Measurements from ENCODE around the gene AKAP13.

Gene AKAP13

DNA sequence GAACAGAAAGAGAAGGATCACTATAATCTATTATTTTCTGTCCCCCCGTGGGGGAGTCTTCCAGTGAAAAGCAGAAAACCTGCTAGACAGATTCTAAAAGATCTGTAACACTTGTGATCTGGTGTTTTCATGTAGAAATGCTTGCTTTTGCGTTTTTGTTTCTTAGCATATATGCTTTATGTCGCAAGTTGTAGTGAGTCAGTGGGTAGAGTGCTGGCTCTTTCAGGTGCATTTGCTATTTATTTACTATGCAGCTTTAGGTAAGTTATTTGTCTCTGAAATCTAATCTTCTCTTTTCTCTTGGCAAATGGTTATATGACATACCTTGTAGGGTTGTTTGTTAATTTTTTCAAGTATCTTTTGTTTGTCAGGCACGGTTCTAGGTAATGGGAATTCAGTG, 9.4 kb downstream of the AKAP13 start:
- DNase-seq = no peak

- no peak for DNase-seq
Measured at GRCh38 chr15:85393210-85393609, 12.8 kb downstream of the AKAP13 start.

DNA sequence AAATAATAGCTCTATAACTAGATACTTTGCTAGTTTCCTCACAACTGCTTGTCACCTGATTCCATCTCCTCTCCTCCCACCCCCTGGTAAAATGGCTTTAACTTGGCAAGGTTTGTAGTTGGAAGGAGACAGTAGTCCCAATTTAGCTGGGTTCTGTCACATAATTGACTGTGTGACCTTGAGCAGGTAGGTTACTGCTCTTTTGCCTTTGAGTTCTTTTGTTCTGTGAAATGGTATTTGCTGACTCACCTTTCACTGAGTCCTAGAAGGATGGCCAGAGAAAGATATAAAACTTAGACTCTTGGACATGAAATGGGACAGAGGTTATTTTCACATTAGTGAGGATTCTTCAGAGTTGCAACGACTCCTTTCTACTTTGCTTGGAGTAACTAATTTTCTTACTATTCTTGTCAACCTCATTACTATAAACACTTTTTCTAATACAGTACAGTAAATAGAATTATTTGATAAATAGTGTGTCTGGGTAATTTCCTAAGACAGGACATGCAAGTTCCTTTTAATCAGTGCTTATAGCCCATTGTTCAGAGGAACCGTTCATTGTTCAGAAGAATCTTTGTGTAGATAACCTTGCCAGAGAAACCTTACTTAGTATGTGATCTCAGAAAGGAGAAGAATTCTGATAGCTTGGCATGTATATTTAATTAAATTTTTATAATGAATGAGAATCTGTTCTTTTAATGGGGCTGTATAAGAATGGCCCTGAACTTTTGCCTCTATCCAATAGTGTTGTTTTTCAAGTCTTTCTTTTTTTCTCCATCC, 14.3 kb downstream of the AKAP13 start:
- no peak for DNase-seq

- DNase-seq = no peak
Measured at GRCh38 chr15:85396554-85396953, 16.2 kb downstream of the AKAP13 start.

DNA sequence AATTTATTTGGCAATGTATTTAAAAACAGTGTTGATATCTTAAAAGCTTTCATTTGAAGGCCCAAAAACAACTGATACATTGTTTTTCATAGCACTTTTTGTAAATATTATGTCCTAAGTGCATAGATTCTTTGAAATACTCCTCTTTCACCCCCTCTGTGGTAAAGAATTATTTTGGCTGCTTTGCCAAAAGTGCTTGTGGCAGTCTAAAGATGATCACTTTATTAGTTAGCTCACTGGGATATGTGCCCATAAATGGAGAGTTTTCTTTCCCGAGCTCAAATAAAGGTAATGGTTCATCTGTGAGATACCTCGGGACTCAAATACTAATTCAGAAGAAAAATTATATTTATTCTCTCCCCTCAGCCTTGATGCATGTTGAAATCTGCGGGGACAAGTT, 16.7 kb downstream of the AKAP13 start:
- DNase-seq = no peak

DNA sequence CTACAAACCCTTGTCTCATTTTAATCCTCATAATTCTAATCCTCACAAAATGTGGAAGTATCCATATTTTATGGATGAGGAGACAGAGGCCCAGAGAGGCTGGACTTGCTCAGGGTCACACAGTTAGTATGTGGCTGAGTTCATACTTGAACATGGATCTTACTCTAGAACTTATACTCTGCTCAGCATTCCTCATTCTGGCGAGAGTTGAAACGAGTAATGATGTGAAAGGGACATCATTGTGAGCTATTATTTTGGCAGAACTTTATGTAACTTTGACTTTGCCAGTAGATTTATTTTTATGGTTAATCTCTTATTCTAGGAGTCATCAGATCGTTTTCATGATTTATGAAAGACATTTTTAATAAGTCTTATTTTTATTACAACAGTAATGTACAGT, 17.5 kb downstream of the AKAP13 start:
- no peak for DNase-seq

GRCh38 chr15:85398822-85399221, 18.4 kb downstream of the AKAP13 start:
- no peak for DNase-seq

DNA sequence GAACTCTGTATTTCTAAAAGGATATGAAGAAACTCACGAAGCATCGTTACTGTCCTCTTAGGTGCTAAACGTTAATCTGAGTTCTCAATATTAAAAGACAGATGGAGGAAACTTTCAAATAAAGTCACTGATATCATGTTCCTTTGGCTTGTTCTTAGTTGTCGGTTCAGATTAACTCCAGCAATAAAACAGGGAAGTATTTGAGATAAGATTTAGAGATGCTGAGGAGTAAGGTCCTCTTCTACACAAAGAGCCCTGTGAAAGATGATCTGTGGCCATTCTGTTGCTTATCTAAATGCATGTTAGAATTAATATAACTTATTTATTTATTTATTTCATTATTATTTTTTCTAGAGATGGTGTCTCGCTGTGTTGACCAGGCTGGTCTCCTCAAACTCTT, 19.2 kb downstream of the AKAP13 start:
- no peak for DNase-seq

DNA sequence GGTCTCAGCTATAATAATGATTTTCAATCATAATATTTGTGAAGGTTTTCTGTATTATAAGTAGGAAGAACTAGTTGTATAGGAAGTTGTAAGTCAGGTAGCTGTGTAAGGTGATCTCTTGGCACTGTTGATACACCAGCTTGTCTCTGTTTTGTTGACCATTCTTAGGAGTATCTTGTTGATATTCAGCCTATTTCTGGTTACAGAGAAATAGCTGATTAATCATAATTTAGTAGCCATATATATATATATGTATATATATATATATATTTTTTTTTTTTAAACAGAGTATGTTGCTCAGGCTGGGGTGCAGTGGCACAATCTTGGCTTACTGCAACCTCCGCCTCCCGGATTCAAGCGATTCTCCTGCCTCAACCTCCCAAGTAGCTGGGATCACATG, 20.2 kb downstream of the AKAP13 start:
- no peak for DNase-seq

DNA sequence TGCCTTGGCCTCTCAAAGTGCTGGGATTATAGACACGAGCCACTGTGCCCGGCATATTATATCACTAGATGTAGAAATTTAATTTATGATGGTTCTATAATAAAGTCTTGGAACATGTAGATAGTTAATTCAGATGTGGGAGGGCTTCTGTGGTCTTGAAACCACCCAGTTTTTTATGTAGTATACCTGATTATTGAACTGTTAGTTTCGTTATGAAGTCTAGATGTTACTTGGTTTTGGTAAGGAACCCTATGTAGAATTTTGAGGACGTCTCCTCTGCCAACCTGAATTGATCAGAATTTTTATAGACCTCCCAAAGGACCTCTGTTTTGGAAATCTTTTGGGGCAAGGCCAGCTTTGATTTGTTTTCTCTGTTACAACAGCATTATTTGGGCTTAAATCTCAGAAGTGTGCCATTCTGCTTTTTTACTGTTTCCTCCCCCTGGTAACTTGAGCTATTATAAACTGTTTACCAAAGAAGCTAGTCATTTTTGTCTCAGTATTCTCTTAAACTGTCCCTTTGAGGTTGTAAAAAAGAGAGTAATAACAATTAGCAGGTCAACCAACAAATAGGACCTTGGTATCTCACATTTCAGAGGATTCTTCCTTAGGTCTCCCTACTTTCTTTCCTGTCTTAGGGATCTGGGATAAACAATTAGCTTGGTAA, 20.8 kb downstream of the AKAP13 start:
- DNase-seq = no peak

DNA sequence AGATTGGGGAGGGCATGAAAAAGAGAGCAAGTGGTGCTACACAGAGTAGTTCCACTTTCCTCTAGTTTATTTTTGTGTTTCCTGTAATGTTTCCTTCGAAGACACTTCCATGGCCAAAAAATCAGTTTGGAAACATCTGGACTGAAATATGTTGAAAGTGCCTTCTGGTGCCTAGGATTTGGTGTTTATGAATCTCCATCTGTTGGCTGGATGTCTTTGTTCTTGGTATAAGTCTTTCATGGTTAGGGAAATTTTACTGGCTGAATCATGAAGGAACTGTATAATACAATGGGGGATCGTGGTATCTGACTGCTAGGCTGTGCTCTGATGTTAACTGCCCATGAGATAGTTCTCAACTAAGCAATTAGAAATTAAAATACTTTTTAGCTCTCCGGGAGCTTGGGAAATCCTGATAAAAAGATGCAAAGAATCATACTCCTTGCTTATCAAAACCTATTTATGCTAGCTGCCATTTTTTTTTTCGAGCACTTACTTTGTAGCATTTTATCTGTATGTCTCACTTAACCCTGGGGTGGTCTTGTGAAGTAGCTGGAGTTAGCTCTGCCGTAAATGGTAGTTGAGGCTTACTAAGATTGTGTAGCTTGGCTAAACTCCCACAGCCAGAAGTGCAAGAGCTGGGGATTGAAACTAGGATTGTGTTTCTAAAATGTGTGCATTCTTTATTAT, 21.9 kb downstream of the AKAP13 start:
- no peak for DNase-seq

DNA sequence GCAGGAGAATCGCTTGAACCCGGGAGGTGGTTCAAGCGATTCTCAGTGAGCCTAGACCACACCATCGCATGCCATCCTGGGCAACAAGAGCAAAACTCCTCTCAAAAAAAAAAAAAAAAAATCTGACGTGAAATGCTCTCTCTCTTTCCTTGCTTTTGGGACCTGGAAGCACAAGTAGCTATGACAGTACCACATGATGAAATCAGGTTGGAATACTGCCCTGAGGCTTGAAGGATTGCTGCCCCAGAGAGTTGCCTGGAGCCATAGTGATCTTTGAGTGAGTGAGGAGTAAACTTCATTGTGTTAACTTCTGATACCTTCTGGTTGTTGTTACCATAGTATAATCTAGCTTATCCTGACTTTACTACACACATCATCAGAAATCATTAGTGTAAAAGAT, 23.3 kb downstream of the AKAP13 start:
- no peak for DNase-seq

GRCh38 chr15:85404176-85404917, 23.9 kb downstream of the AKAP13 start:
- no peak for DNase-seq

- DNase-seq = no peak
Measured at GRCh38 chr15:85404918-85405866, 24.8 kb downstream of the AKAP13 start.

- DNase-seq = no peak
Measured at GRCh38 chr15:85406916-85407315, 26.5 kb downstream of the AKAP13 start.

DNA sequence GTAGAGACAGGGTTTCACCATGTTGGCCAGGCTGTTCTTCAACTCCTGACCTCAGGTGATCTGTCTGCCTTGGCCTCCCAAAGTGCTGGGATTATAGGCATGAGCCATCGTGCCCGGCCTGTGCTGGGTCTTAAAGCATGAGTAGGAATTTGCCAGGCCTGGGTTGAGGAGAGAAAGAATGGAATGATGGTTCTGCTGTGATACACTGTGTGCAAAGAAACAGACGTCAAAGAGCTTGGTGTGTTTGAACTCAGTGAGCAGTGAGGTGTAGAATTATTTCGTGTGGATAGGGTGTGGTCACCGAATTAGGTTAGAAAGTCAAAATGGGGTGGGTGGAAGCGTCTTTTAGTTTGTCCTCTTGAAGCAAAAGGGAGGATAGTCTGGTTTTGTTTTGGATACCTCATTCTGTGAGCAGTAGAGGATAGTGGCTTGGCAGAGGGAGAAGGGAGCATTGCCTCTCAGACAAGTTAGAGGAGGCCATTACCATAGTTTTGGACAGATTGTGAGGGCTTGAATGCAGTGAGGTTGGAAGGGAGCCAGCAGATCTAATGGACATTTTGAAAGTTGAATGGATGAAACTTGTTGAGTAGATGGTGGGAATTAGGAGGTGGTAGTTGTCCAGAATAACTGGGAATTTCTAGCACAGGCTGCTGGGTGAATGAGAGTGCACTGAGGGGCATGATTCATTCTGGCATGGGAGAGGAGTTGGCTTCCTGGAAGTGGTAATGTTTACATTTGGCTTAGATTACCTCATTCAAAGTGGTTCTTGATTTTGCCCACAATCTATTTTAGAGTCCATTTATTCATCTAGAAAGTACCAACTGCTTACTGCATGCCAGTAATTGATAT, 27.2 kb downstream of the AKAP13 start:
- no peak for DNase-seq

DNA sequence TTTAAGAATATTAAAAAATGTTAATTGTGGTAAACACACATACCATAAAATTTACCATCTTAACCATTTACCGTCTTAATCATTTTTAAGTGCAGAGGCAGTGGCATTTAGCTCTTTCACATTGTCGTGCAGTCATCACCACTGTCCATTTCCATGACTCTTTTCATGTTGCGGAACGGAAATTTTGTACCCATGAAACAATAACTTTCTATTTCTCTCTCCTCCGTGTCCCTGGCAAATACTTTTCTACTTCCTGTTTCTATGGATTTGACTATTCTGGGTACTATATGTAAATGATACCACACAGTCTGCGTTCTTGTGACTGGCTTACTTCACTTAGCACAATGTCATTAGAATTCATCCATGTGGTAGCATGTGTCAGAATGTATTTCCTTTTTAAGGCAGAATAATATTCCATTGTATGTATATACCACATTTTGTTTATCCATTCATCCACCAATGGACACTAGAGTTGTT, 27.9 kb downstream of the AKAP13 start:
- no peak for DNase-seq

GRCh38 chr15:85412066-85412465, 31.7 kb downstream of the AKAP13 start:
- DNase-seq = no peak

GRCh38 chr15:85412956-85413854, 32.8 kb downstream of the AKAP13 start:
- DNase-seq = peak; percentile 71

GRCh38 chr15:85414037-85414436, 33.6 kb downstream of the AKAP13 start:
- DNase-seq = no peak

All from activated CD4-positive, alpha-beta T cell treated with anti-CD3 and anti-CD28 coated beads, Interleukin-2, amount 50 U/mL, for 1 hour (primary cell).